H1 (cell line): ENCODE measurements around the gene ADAMTS17. TPM values are rescaled to one million over a fixed set of nuclear protein-coding genes. Genes with fewer than 3 reads are reported as not detected.

Experiments used
- CTCF ChIA-PET: fragments of 300-600 bp; sonication (Branson Sonifier 250); formaldehyde crosslinking; loops from one replicate; lab custom pipeline; 2021; ENCODE audit not compliant: partially characterized antibody; lab: Charles Lee
- POLR2A ChIA-PET: fragments of 300-600 bp; sonication (Branson Sonifier 250); formaldehyde crosslinking; loops from one replicate; lab custom pipeline; 2021; ENCODE audit warnings: inconsistent platforms; ENCODE audit not compliant: partially characterized antibody; lab: Charles Lee
- DNase-seq, 2 experiments: peaks; one replicate each; pipeline versions ENCODE4 v3.0.0 to v3.0.0-alpha.2; 2010 to 2022; ENCODE audit warnings: low spot score in 2 of 2, low read depth in 1 of 2, mixed read lengths in 1 of 2
- FAIRE-seq: peaks from 2 replicates; lab custom pipeline; 2011; peaks lifted over from hg19 to GRCh38; lab: Jason Lieb, UNC
- H2AFZ ChIP-seq: 2 replicates; pipeline ENCODE4 v1.8.1; 2012; ENCODE audit warnings: low read length, inconsistent platforms
- H2AK5ac ChIP-seq: 2 replicates; pipeline ENCODE4 v1.6.1; 2013; ENCODE audit warnings: low read depth, low read length
- H2BK120ac ChIP-seq: replicated peaks from 2 replicates; pipeline ENCODE3; 2013; ENCODE audit warnings: low read depth, low read length, inconsistent platforms
- H2BK12ac ChIP-seq: 2 replicates; pipeline ENCODE4 v1.6.1; 2013; ENCODE audit warnings: low read depth, low read length
- H2BK15ac ChIP-seq: 2 replicates; pipeline ENCODE4 v1.6.1; 2013; ENCODE audit warnings: low read length
- H2BK20ac ChIP-seq: 2 replicates; pipeline ENCODE4 v1.6.1; 2013; ENCODE audit warnings: low read length
- H2BK5ac ChIP-seq: 2 replicates; pipeline ENCODE4 v1.6.1; 2013; ENCODE audit warnings: low read depth, low read length
- H3K14ac ChIP-seq: 2 replicates; pipeline ENCODE4 v1.6.1; 2013; ENCODE audit warnings: inconsistent platforms; ENCODE audit not compliant: insufficient read length
- H3K18ac ChIP-seq: 2 replicates; pipeline ENCODE4 v1.6.1; 2013; ENCODE audit warnings: low read length; ENCODE audit errors: extremely low read depth
- H3K23ac ChIP-seq: 2 replicates; pipeline ENCODE4 v1.6.1; 2013; ENCODE audit warnings: inconsistent platforms; ENCODE audit not compliant: insufficient read length
- H3K23me2 ChIP-seq: 2 replicates; pipeline ENCODE4 v1.6.1; 2013; ENCODE audit warnings: low read depth, low read length
- H3K27ac ChIP-seq: 2 replicates; pipeline ENCODE4 v1.6.1; 2011; ENCODE audit warnings: low read depth, low read length, inconsistent platforms
- H3K27me3 ChIP-seq, 4 experiments: replicated peaks in 1 of 4; 1 replicate in 1 of 4; 2 replicates in 3 of 4; pipeline versions ENCODE4 v1.6.1 to v1.8.1; 2011 to 2013; ENCODE audit warnings: low read length in 3 of 4, mild to moderate bottlenecking in 3 of 4, inconsistent platforms in 2 of 4, mixed read lengths in 2 of 4, moderate library complexity in 1 of 4; ENCODE audit not compliant: control insufficient read depth in 3 of 4, insufficient read depth in 3 of 4; ENCODE audit errors: extremely low read depth in 1 of 4
- H3K36me3 ChIP-seq, 4 experiments: 2 replicates each; pipeline versions ENCODE4 v1.6.1 to v1.8.1; 2011 to 2013; ENCODE audit warnings: mild to moderate bottlenecking in 4 of 4, low read length in 3 of 4, moderate library complexity in 2 of 4, control low read depth in 1 of 4, inconsistent platforms in 1 of 4; ENCODE audit not compliant: insufficient read depth in 4 of 4, control insufficient read depth in 2 of 4
- H3K4ac ChIP-seq: replicated peaks from 2 replicates; pipeline ENCODE3; 2013; ENCODE audit warnings: low read length, low read depth, mixed read lengths, inconsistent platforms; ENCODE audit not compliant: insufficient read length
- H3K4me1 ChIP-seq, 4 experiments: replicated peaks in 1 of 4; 1 replicate in 1 of 4; 2 replicates in 3 of 4; pipeline versions ENCODE4 v1.6.1 to v1.8.1; 2011 to 2013; ENCODE audit warnings: low read length in 3 of 4, inconsistent platforms in 2 of 4, mixed read lengths in 1 of 4; ENCODE audit not compliant: insufficient read depth in 4 of 4, control insufficient read depth in 3 of 4
- H3K4me2 ChIP-seq, 2 experiments: 2 replicates each; pipeline versions ENCODE4 v1.6.1 to v1.8.1; 2011 to 2013; ENCODE audit warnings: low read depth in 2 of 2, low read length in 2 of 2, control low read depth in 1 of 2, inconsistent platforms in 1 of 2, mild to moderate bottlenecking in 1 of 2; ENCODE audit not compliant: insufficient read depth in 1 of 2
- H3K4me3 ChIP-seq, 4 experiments: fragments of 200-600, 300-600 bp in 1 of 4; sonication (generic), shearing (Covaris generic), sonication (Bioruptor Twin) in 1 of 4; 2 replicates each; pipeline versions ENCODE4 v1.5.1 to v1.8.1; 2011 to 2016; ENCODE audit warnings: low read length in 4 of 4, low read depth in 3 of 4, control low read depth in 2 of 4, inconsistent platforms in 2 of 4, mild to moderate bottlenecking in 2 of 4, mixed read lengths in 1 of 4, moderate library complexity in 1 of 4; ENCODE audit not compliant: insufficient read depth in 2 of 4; ENCODE audit errors: extremely low read depth in 1 of 4
- H3K56ac ChIP-seq: replicated peaks from 2 replicates; pipeline ENCODE3; 2013; ENCODE audit warnings: low read depth, mild to moderate bottlenecking, mixed read lengths, low read length, inconsistent platforms; ENCODE audit not compliant: insufficient read length
- H3K79me1 ChIP-seq: 2 replicates; pipeline ENCODE4 v1.6.1; 2013; ENCODE audit warnings: low read depth, low read length, control low read depth
- H3K79me2 ChIP-seq, 2 experiments: 2 replicates each; pipeline versions ENCODE4 v1.6.1 to v1.8.1; 2012 to 2013; ENCODE audit warnings: low read length in 2 of 2, mild to moderate bottlenecking in 2 of 2, inconsistent platforms in 1 of 2; ENCODE audit not compliant: insufficient read depth in 2 of 2, control insufficient read depth in 1 of 2
- H3K9ac ChIP-seq, 4 experiments: replicated peaks in 1 of 4; 1 replicate in 1 of 4; 2 replicates in 3 of 4; pipeline versions ENCODE4 v1.6.1 to v1.8.1; 2011 to 2013; ENCODE audit warnings: low read depth in 3 of 4, low read length in 3 of 4, control low read depth in 2 of 4, mild to moderate bottlenecking in 2 of 4, moderate library complexity in 2 of 4, inconsistent platforms in 1 of 4; ENCODE audit errors: extremely low read depth in 1 of 4
- H3K9me3 ChIP-seq, 2 experiments: 2 replicates each; pipeline versions ENCODE4 v1.6.1 to v1.8.1; 2012 to 2013; ENCODE audit warnings: mild to moderate bottlenecking in 2 of 2, moderate library complexity in 2 of 2, control low read depth in 1 of 2, inconsistent platforms in 1 of 2, low read depth in 1 of 2, low read length in 1 of 2, mixed read lengths in 1 of 2; ENCODE audit not compliant: insufficient read depth in 2 of 2
- H4K20me1 ChIP-seq, 2 experiments: replicated peaks in 1 of 2; 2 replicates each; pipeline versions ENCODE3 to v1.8.1; 2011 to 2013; ENCODE audit warnings: inconsistent platforms in 2 of 2, low read length in 2 of 2, mild to moderate bottlenecking in 1 of 2; ENCODE audit not compliant: insufficient read depth in 2 of 2, control insufficient read depth in 1 of 2
- H4K5ac ChIP-seq: 2 replicates; pipeline ENCODE4 v1.6.1; 2013; ENCODE audit warnings: low read length, low read depth, mixed read lengths, inconsistent platforms; ENCODE audit not compliant: insufficient read length
- H4K8ac ChIP-seq: 2 replicates; pipeline ENCODE4 v1.8.0; 2013; ENCODE audit warnings: mild to moderate bottlenecking, moderate library complexity, low read length, inconsistent platforms; ENCODE audit not compliant: insufficient read depth; ENCODE audit errors: extremely low read depth
- H4K91ac ChIP-seq: replicated peaks from 2 replicates; pipeline ENCODE3; 2013; ENCODE audit warnings: low read length, mixed read lengths, inconsistent platforms; ENCODE audit not compliant: insufficient read length
- USF2 ChIP-seq: IDR thresholded peaks from 2 replicates; pipeline ENCODE4 v1.6.1; 2011; ENCODE audit warnings: low read length, improper control_type of control experiment
- WGBS, 2 experiments: shearing (Covaris generic) in 1 of 2; methylation state at CpG; one replicate each; pipeline versions ENCODE4 v1.1.6 to v1.1.7; 2013 to 2015; ENCODE audit warnings: low lambda C conversion rate in 2 of 2, mixed read lengths in 2 of 2, inconsistent platforms in 1 of 2, low coverage in 1 of 2, missing lambda C conversion rate in 1 of 2; ENCODE audit not compliant: insufficient replicate concordance in 2 of 2, insufficient coverage in 1 of 2, insufficient read length in 1 of 2; ENCODE audit errors: extremely low coverage in 1 of 2, missing lambda C conversion rate in 1 of 2; 5-methylcytosine and 5-hydroxymethylcytosine counted together
- polyA plus RNA-seq, 7 experiments: library from polyadenylated mRNA; depleted of rRNA in 3 of 7; stranded (reverse) in 5 of 7; unstranded in 2 of 7; fragments of >200 nt in 5 of 7; fragments of 200-250 nt in 2 of 7; gene quantifications; 1 replicate in 5 of 7; 2 replicates in 1 of 7; 4 replicates in 1 of 7; pipeline versions ENCODE4 v1.2.1 to v1.2.3, GENCODE V29; 2011 to 2013; ENCODE audit warnings: missing spikeins in 2 of 7, mixed read lengths in 2 of 7
- total RNA-seq: library from RNA; stranded (reverse); fragmentation: NEBNext Ultra II Directional; extraction: Animal tissue kit (Norgen Biotek cat#: 25700); gene quantifications from 2 replicates; pipeline ENCODE4 v1.2.1, GENCODE V29; 2021

ADAMTS17 gene
- total and polyA plus RNA-seq, 2 of the 8 experiments (the other 6 are each of a cell fraction or from before 2014, with no cell fraction given): 0.51 to 1.7 TPM

GRCh38 chr15:100113351-100114080 is 228.3 kb downstream of the ADAMTS17 start:
- H2AK5ac ChIP-seq: no peak overlapping the region
- peaks cover 0 to 4% (median 0%) of the 10 kb centered on the region in 4 experiments; a peak in 2 of 7 replicates for H3K4me1 ChIP-seq
- no peaks in the 10 kb centered on the region for H3K36me3 ChIP-seq
- no peak overlapping the region for H2BK12ac ChIP-seq
- H3K9ac ChIP-seq: no peak overlapping the region
- 82% methylated on average over 16 of the region's 16 CpGs; no CpG with 5 or more reads in 1 of the 2 experiments for WGBS, 2 experiments
- H3K56ac ChIP-seq: no peak overlapping the region
- no peak for FAIRE-seq
- no peak overlapping the region for H3K18ac ChIP-seq
- H2BK120ac ChIP-seq: no peak overlapping the region
- no peak for DNase-seq
- POLR2A ChIA-PET: interaction anchor here (1.1 kb wide), 1 partner anchor 12 kb away, joined by 3 read pairs; no protein-coding TSS in a partner anchor
- H2BK20ac ChIP-seq: no peak overlapping the region
- H3K27me3 ChIP-seq: no peaks in the 10 kb centered on the region
- no peak overlapping the region for H4K5ac ChIP-seq
- H3K14ac ChIP-seq: no peak overlapping the region
- no peak overlapping the region for H3K23ac ChIP-seq
- H2BK5ac ChIP-seq: no peak overlapping the region
- no peaks in the 10 kb centered on the region for H3K79me1 ChIP-seq
- H2AFZ ChIP-seq: no peak overlapping the region
- H3K4me2 ChIP-seq: no peak overlapping the region
- H3K27ac ChIP-seq: no peak overlapping the region
- no peak overlapping the region for H3K4me3 ChIP-seq
- no peak overlapping the region for H4K8ac ChIP-seq
- no peak overlapping the region for H3K4ac ChIP-seq
- H3K23me2 ChIP-seq: no peaks in the 10 kb centered on the region
- CTCF ChIA-PET: interaction anchor here (0.6 to 2.0 kb wide), 10 partner anchors 11 to 226 kb away, joined by 3 to 5 read pairs (median 3); no protein-coding TSS in a partner anchor
- no peak for TF ChIP-seq USF2
- no peak overlapping the region for H2BK15ac ChIP-seq
- H3K79me2 ChIP-seq: no peaks in the 10 kb centered on the region
- H4K91ac ChIP-seq: no peak overlapping the region
- no peaks in the 10 kb centered on the region for H3K9me3 ChIP-seq
- H4K20me1 ChIP-seq: no peaks in the 10 kb centered on the region
